Esophagus muscularis mucosa (tissue), 3 donors: ENCODE results near the gene EPHA4.

Source experiments
- POLR2A ChIP-seq: fragments of 450-650 bp; IDR thresholded peaks from one replicate; pipeline ENCODE4 v1.6.1; 2017; ENCODE audit warnings: antibody characterized with exemption, moderate library complexity, mild to moderate bottlenecking, low read depth
- POLR2AphosphoS5 ChIP-seq, 2 donors: sonication (generic); formaldehyde crosslinking; IDR thresholded peaks; one replicate each; pipeline ENCODE4 v1.6.1; 2017; ENCODE audit warnings: antibody characterized with exemption in 2 of 2
- TF ChIP-seq, protein P1 (sequence below), 3 experiments: fragments of 200-600 bp in 2 of 3; fragments of 450-650 bp in 1 of 3; sonication (generic) in 2 of 3; IDR thresholded peaks; one replicate each; pipeline ENCODE4 v1.5.1; 2017 to 2019; ENCODE audit warnings: antibody characterized with exemption in 3 of 3, mild to moderate bottlenecking in 2 of 3, moderate library complexity in 1 of 3

DNA sequence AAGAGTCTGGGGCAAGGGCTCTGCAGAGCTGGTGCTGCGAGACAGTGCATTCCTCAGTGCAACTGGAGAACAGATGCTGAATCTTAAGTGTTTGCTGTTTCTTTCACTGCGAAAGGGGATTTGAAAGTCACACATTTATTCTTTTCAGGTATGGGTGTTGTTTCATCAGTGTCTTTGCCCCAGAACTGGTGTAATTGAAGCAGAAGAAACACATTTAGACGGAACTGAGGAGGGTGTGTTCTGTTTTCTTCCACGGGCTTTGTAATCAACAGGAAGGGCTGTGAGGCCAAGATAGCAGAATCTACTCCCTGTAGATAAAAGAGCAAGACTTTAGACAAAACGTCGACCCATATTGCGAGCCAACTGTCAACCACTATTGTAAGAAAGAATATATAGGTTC, 151.9 kb downstream of the EPHA4 start:
- TF ChIP-seq, protein P1, sequence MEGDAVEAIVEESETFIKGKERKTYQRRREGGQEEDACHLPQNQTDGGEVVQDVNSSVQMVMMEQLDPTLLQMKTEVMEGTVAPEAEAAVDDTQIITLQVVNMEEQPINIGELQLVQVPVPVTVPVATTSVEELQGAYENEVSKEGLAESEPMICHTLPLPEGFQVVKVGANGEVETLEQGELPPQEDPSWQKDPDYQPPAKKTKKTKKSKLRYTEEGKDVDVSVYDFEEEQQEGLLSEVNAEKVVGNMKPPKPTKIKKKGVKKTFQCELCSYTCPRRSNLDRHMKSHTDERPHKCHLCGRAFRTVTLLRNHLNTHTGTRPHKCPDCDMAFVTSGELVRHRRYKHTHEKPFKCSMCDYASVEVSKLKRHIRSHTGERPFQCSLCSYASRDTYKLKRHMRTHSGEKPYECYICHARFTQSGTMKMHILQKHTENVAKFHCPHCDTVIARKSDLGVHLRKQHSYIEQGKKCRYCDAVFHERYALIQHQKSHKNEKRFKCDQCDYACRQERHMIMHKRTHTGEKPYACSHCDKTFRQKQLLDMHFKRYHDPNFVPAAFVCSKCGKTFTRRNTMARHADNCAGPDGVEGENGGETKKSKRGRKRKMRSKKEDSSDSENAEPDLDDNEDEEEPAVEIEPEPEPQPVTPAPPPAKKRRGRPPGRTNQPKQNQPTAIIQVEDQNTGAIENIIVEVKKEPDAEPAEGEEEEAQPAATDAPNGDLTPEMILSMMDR (IDR thresholded peaks at IDR 0.05), result no peak
- TF ChIP-seq POLR2A (no peak), POLR2AphosphoS5 (IDR thresholded peaks at IDR 0.05) (no peak)
